ENCODE results near the gene USP15.

USP15 gene

GRCh38 chr12:62284749-62285148 lies 24.5 kb downstream of the USP15 start:
- no peak for DNase-seq (ENCODE audit: low spot score)
- no peak for TF ChIP-seq CTCF (IDR thresholded peaks at IDR 0.05; ENCODE audit: extremely low read depth, missing control alignments)

- TF ChIP-seq CTCF (IDR thresholded peaks at IDR 0.05; ENCODE audit: extremely low read depth, missing control alignments) = no peak
- DNase-seq (ENCODE audit: low spot score) = no peak
Measured at GRCh38 chr12:62285284-62285683, 25.1 kb downstream of the USP15 start.

GRCh38 chr12:62288328-62288727 lies 28.1 kb downstream of the USP15 start:
- DNase-seq (ENCODE audit: low spot score) = no peak
- no peak for TF ChIP-seq CTCF (IDR thresholded peaks at IDR 0.05; ENCODE audit: extremely low read depth, missing control alignments)

- no peak for TF ChIP-seq CTCF (IDR thresholded peaks at IDR 0.05; ENCODE audit: extremely low read depth, missing control alignments)
- DNase-seq (ENCODE audit: low spot score) = no peak
Measured at GRCh38 chr12:62290846-62291245, 30.6 kb downstream of the USP15 start.

GRCh38 chr12:62291864-62292760 lies 31.9 kb downstream of the USP15 start:
- no peak for TF ChIP-seq CTCF (IDR thresholded peaks at IDR 0.05; ENCODE audit: extremely low read depth, missing control alignments)
- DNase-seq (ENCODE audit: low spot score) = no peak

- DNase-seq (ENCODE audit: low spot score) = no peak
- TF ChIP-seq CTCF (IDR thresholded peaks at IDR 0.05; ENCODE audit: extremely low read depth, missing control alignments) = no peak
Measured at GRCh38 chr12:62292761-62293344, 32.6 kb downstream of the USP15 start.

- DNase-seq (ENCODE audit: low spot score) = no peak
- TF ChIP-seq CTCF (IDR thresholded peaks at IDR 0.05; ENCODE audit: extremely low read depth, missing control alignments) = no peak
Measured at GRCh38 chr12:62294378-62294777, 34.2 kb downstream of the USP15 start.

Measured in GM20000 (cell line).